K562 treated with DMSO at 1 percent for 4 hours (cell line): ENCODE measurements around the gene FABP7. TPM values are rescaled to one million over a fixed set of nuclear protein-coding genes. Genes with fewer than 3 reads are reported as not detected.

ENCODE experiments used
- total RNA-seq: library from RNA; unstranded; fragments of 300-600 nt; gene quantifications from 2 replicates; pipeline ENCODE4 v1.2.3, GENCODE V29; 2022; ENCODE audit not compliant: insufficient read depth

FABP7 gene
- not detected in 2 replicates for total RNA-seq

GRCh38 chr6:122779667-122780066 is at the start of gene FABP7:
TSS of gene FABP7 (plus strand) at chr6:122779716. CDS start at chr6:122779795, 79 bp downstream.

GRCh38 chr6:122789182-122790027 is 9.9 kb downstream of the FABP7 start, which contains the start of gene SMPDL3A:
TSS of gene SMPDL3A (plus strand) at chr6:122789258. CDS start at chr6:122789347, 89 bp downstream.

Other genes with a start within 250 kb of the FABP7 start
- gene PKIB, start 169.3 kb upstream of the FABP7 start, total RNA-seq, result 9.1 and 15.0 TPM in 2 replicates
- gene SMPDL3A, start 9.5 kb downstream of the FABP7 start, total RNA-seq, result 0.74 and 1.7 TPM in 2 replicates
- gene CLVS2, start 216.5 kb downstream of the FABP7 start, total RNA-seq, result not detected in 2 replicates